ENCODE measurements around the gene ABCG4.
"Not testable (repeated sequence)": the region's sequence is repeated elsewhere in the genome, so short reads cannot be mapped to it uniquely, and the experiment has no call there.

The ABCG4 gene

GRCh38 chr11:119116235-119116594, 32.6 kb upstream of the ABCG4 start:
- no peak for DNase-seq (ENCODE audit: low read depth)

- DNase-seq (ENCODE audit: low read depth): no peak
These were observed 32.3 kb upstream of the ABCG4 start for GRCh38 chr11:119116601-119117000.

DNA sequence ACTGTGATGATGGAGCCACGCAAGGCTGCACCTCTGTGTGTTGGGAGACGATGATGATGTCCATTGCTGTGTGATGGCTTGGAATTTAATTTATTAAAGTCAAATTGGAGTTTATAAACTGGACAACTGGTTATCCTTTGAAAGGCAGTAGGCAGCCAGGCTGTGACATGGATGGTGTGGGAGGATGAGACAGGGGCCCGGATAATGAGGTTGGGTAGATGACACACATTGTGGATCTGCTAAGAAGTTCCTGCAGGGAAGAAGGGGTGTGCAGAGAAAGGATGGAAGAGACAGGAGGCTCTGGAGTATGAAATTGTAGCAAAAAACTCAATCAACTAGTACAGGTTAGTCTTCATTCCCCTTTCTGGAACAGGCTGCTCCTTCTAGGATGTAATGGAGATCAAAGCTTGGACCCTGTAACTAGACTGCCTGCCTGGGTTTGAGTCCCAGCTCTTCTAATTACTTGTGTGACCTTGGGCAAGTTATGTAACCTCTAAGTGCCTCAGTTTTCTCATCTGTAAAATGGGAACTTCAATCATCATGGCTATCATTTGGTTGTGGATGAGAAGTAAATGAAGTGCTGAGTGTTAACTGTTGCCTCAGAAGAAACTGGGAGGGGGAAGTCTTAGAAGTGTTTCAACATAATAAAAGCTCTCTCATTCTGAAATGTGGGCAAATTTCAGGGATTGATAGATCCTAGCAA, 31.7 kb upstream of the ABCG4 start:
- DNase-seq (ENCODE audit: low read depth): no peak

DNA sequence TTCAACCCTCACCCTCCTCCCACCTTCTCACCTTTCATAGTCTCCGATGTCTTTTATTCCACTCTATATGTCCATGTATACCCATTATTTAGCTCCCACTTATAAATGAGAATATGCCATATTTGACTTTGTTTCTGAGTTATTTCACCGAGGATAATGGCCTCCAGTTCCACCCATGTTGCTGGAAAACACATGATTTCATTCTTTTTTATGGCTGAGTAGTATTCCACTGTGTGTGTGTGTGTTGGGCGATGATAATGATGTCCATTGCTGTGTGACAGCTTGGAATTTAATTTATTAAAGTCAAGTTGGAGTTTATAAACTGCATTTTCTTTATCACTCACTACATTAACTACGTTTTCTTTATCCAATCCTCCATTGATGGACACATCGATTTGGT, 30.6 kb upstream of the ABCG4 start:
- no peak for DNase-seq (ENCODE audit: low read depth)

- DNase-seq (ENCODE audit: low read depth): no peak
These were observed 29.9 kb upstream of the ABCG4 start for GRCh38 chr11:119118946-119119345.

DNA sequence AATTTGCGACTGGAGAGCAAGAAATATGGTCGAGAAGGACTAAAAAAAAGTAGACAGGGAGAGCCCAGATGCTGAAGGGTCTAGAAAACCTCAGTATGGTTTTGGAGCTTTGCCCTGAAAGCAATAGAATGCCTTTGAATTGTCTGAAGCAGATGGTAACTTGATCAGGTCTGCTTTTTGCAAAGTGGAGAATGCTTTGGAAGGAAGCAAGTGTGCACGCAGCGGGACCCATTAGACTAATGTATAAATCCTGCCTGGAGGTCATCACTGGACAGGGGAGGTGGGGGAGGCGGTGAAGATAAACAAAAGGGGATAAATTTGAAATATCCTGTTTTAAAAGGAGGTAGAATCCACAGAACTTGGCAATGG, 28.2 kb upstream of the ABCG4 start:
- no peak for DNase-seq (ENCODE audit: low read depth)

DNA sequence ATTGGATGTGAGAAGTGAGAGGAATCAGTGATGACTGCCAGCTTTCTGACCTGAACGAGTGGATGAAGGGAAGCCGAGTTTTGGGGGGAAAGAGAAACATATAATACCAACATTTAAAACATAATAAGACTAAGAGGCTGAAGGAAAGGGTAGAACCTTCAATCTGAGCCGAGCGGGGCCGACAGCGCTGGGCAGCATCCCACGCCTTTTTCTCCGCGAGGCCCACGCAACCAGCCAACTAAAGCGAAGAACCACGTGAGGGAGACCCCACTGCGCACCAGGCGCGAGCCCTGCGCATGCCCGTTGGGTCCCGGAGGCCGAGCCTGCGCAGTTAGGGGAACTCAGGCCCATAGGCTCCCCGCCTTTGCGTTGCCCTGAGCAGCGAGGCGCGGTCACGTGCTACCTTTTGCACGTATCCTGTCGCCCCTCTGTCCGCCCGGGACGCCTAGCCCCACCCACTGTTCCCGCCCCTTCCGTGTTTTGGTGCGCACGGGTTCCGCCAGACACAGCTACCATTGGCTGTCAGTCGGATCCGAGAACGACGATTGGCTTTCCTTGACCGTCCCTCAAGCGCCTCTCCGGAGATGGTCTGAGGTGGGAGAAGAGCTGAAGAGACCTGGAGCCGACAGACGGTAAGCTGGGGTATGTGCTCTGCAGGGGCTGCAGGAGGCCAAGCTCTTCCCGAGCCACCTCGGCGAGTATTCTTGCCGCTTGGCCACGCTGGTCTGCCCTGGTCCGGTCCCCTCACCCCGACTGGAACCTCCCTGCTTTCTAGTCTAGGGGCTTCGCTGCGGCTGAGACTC, 27.6 kb upstream of the ABCG4 start, which contains the start of gene HINFP:
Gene HINFP (plus strand): TSS at position 573 of the 803 bp plus-strand sequence. CDS start 5,365 bp downstream, outside the sequence.
- peak; percentile 100 for DNase-seq (ENCODE audit: low read depth)

GRCh38 chr11:119121811-119122124, 27.1 kb upstream of the ABCG4 start:
- no peak for DNase-seq (ENCODE audit: low read depth)

- DNase-seq (ENCODE audit: low read depth): no peak
These were observed 23.0 kb upstream of the ABCG4 start for GRCh38 chr11:119125821-119126220.

DNA sequence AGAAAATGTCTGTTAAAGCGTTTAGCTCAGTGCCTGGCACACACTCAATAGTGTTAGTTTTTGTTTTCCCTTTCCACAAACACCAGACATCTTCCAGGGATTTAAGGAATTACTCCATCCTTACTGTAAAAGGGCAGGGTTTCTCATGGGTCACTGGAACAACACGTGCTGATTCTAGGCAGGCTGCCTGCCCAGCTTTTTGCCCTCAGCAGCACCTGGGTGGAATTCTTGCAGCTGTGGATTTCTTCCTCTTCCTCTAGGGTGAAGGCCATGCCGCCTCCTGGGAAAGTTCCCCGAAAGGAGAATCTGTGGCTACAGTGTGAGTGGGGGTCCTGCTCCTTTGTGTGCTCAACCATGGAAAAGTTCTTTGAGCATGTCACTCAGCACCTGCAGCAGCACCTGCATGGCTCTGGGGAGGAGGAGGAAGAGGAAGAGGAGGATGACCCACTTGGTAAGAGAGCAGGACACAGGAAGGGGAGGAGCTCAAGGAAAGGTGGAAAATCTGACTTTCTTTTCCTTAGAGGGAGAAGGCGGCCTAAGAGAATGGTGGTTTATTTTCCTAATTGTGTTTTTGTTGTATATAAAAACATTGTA, 22.1 kb upstream of the ABCG4 start:
- no peak for DNase-seq (ENCODE audit: low read depth)

GRCh38 chr11:119130662-119131061, 18.2 kb upstream of the ABCG4 start:
- DNase-seq (ENCODE audit: low read depth): no peak

DNA sequence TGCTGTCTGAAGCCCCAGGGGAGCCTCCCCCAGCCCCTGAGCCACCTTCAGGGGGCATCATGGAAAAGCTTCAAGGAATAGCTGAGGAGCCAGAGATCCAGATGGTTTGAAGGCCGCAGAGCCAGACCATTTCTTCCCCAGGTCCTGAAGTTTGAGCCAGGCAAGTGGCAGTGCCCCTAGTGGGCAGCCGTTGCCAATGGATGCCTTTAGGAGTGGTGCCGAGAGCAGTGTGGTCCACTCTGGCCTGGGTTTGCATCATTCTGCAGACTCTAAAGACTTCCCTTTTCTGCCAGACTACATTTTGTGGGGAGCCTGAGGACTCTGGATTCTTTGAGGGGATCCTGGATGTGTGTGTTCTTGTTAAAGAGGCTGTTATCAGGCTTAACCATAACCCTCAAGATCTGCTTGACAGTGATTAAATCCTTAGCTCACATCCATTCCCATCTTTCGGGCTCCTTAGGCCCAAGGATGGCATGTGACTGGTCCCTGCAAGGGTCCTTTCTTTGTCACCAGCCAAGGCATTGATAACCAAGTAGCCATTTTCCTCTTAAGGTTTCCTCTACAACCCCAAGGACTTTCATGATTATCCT, 14.4 kb upstream of the ABCG4 start:
- DNase-seq (ENCODE audit: low read depth): no peak

GRCh38 chr11:119139276-119139675, 9.6 kb upstream of the ABCG4 start:
- DNase-seq (ENCODE audit: low read depth): not testable (repeated sequence)

GRCh38 chr11:119144825-119145486, 3.9 kb upstream of the ABCG4 start:
- DNase-seq (ENCODE audit: low read depth): no peak

DNA sequence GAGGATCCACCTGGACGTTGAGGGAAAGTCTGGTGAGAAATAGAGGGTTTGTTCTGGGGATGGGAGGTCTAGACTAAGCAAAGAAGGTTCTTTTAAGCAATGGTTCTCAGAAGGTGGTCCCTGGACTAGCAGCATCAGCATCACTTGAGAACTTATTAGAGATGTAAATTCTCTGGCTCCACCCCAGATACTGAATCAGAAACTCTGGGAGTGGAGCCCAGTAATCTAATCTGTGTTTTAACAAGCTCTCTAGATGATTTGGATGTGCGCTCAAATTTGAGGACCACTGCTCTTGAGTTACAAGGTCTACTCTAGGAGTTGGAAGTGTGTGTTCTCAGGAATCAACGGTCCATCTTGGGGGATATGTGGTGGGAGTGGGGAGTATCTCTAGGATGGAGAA, 3.3 kb upstream of the ABCG4 start:
- DNase-seq (ENCODE audit: low read depth): no peak

GRCh38 chr11:119147604-119148333, 1.1 kb upstream of the ABCG4 start:
- no peak for DNase-seq (ENCODE audit: low read depth)

GRCh38 chr11:119148720-119149017, 183 bp upstream of the ABCG4 start:
- no peak for DNase-seq (ENCODE audit: low read depth)

DNA sequence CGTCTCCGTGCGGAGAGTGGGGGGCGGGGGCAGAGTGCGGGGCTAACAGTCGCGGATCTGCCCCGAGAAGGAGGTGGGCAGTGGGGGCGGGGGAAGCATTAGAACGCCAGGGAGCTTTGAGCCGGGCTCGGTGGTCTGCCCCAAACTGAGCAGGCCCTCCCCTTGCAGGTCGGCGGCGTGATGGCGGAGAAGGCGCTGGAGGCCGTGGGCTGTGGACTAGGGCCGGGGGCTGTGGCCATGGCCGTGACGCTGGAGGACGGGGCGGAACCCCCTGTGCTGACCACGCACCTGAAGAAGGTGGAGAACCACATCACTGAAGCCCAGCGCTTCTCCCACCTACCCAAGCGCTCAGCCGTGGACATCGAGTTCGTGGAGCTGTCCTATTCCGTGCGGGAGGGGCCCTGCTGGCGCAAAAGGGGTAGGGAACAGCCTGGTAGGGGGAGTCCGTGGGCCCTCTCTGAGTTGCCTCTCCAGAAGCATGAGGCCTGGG, 979 bp downstream of the ABCG4 start:
- DNase-seq (ENCODE audit: low read depth): no peak

GRCh38 chr11:119152043-119152442, 3.2 kb downstream of the ABCG4 start:
- no peak for DNase-seq (ENCODE audit: low read depth)

GRCh38 chr11:119152604-119153003, 3.8 kb downstream of the ABCG4 start:
- no peak for DNase-seq (ENCODE audit: low read depth)

DNA sequence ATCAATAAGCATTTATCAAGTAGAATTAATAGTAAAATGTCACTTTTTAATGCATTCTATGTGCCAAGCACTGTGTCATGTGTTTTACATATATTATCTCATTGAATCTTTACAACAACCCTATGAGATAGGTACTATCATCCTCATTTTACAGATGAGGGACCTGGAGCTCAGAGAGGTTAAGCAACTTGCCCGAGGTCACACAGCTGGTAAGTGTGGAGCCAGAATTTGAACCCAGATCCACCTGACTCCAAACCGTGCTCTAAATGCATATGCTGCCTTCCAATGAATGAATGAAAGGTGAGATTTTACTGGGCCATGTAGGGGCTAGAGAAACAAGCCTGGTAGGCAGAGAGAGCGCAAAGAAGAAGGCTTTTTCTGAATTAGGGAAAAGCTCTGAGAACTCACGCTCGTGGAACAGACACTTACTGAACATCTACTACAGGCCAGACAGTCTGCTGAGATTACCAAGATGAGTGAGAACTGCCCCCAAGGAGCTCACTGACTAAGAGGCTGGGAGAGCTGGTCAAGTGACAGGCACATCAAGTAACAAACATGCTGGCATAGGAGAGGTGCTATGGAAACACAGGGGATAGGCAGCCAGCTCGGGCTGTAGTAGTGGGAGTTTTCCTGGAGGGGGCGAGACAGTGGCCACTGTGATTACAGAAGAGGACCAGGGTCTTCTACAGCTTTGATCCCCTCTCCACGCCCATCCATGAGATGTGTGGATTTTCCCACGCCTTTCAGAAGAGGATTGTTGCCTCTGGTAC, 4.4 kb downstream of the ABCG4 start:
- DNase-seq (ENCODE audit: low read depth): no peak
